Measurements from ENCODE around the gene AKNAD1. TPM values are rescaled to one million over a fixed set of nuclear protein-coding genes. Genes with fewer than 3 reads are reported as not detected.

The AKNAD1 gene
- total RNA-seq, 1 experiment from 2014 or later = 7.2 TPM

GRCh38 chr1:108832929-108833328 lies 24.0 kb downstream of the AKNAD1 start:
- DNase-seq (ENCODE audit: unreplicated experiment) = no peak
- H3K36me3 Mint-ChIP-seq (ENCODE audit: insufficient read depth, unreplicated experiment) = no peaks in the 10 kb centered on the region
- H3K27ac Mint-ChIP-seq (ENCODE audit: low read depth, unreplicated experiment) = peak overlapping the region; percentile 94
- no peak overlapping the region for H3K4me3 Mint-ChIP-seq (ENCODE audit: unreplicated experiment)
- CTCF ChIA-PET = interaction anchor here (1.7 kb wide), 1 partner anchor 13 kb away, joined by 7 read pairs; no protein-coding TSS in a partner anchor
- TF ChIP-seq CTCF (IDR thresholded peaks at IDR 0.05; ENCODE audit: unreplicated experiment) = no peak
- no TSS peak for BruUV-seq (replicated peaks)
- intact Hi-C loops (cut with micrococcal nuclease) = no loop called here
- H3K27me3 Mint-ChIP-seq (ENCODE audit: insufficient read depth, unreplicated experiment) = no peaks in the 10 kb centered on the region
- POLR2A ChIA-PET = interaction anchor here (2.2 to 8.7 kb wide), 3 partner anchors 14 to 64 kb away, joined by 10 to 276 read pairs (median 223); partner anchors contain the start of gene GPSM2
- H3K4me1 Mint-ChIP-seq (ENCODE audit: insufficient read depth, unreplicated experiment) = peaks cover 45% of the 10 kb centered on the region
- no peaks in the 10 kb centered on the region for H3K9me3 Mint-ChIP-seq (ENCODE audit: unreplicated experiment)

GRCh38 chr1:108831225-108831624 lies 25.7 kb downstream of the AKNAD1 start:
- POLR2A ChIA-PET = interaction anchor here (0.6 to 8.7 kb wide), 13 partner anchors 9 to 683 kb away, joined by 3 to 276 read pairs (median 10); partner anchors contain the start of genes GPSM2 and PRPF38B
- BruUV-seq (replicated peaks) = no TSS peak
- TF ChIP-seq CTCF (IDR thresholded peaks at IDR 0.05; ENCODE audit: unreplicated experiment) = no peak
- intact Hi-C loops (cut with micrococcal nuclease) = no loop called here
- H3K4me3 Mint-ChIP-seq (ENCODE audit: unreplicated experiment) = peak overlapping the region; percentile 77
- peaks cover 47% of the 10 kb centered on the region for H3K4me1 Mint-ChIP-seq (ENCODE audit: insufficient read depth, unreplicated experiment)
- no peaks in the 10 kb centered on the region for H3K9me3 Mint-ChIP-seq (ENCODE audit: unreplicated experiment)
- DNase-seq (ENCODE audit: unreplicated experiment) = peak; percentile 82
- CTCF ChIA-PET = interaction anchor here (0.6 to 11.1 kb wide), 11 partner anchors 8 to 648 kb away, joined by 3 to 255 read pairs (median 6); no protein-coding TSS in a partner anchor
- H3K27me3 Mint-ChIP-seq (ENCODE audit: insufficient read depth, unreplicated experiment) = no peaks in the 10 kb centered on the region
- H3K36me3 Mint-ChIP-seq (ENCODE audit: insufficient read depth, unreplicated experiment) = peaks cover 1% of the 10 kb centered on the region
- peak overlapping the region; percentile 94 for H3K27ac Mint-ChIP-seq (ENCODE audit: low read depth, unreplicated experiment)

GRCh38 chr1:108830119-108831008 lies 26.5 kb downstream of the AKNAD1 start:
- Mint-ChIP-seq H3K36me3 (ENCODE audit: insufficient read depth, unreplicated experiment) (peaks cover 5% of the 10 kb centered on the region), H3K4me1 (ENCODE audit: insufficient read depth, unreplicated experiment) (peaks cover 47% of the 10 kb centered on the region), H3K4me3 (ENCODE audit: unreplicated experiment) (peak overlapping the region; percentile 77), H3K27me3 (ENCODE audit: insufficient read depth, unreplicated experiment) (no peaks in the 10 kb centered on the region), H3K27ac (ENCODE audit: low read depth, unreplicated experiment) (peak overlapping the region; percentile 94), H3K9me3 (ENCODE audit: unreplicated experiment) (no peaks in the 10 kb centered on the region)
- ChIA-PET CTCF (interaction anchor here (0.6 to 11.1 kb wide), 16 partner anchors 9 to 647 kb away, joined by 3 to 255 read pairs (median 8); partner anchors contain the start of gene GPSM2), POLR2A (interaction anchor here (0.6 to 8.7 kb wide), 16 partner anchors 9 to 682 kb away, joined by 3 to 276 read pairs (median 10); partner anchors contain the start of genes CLCC1, GPSM2 and PRPF38B)
- intact Hi-C loops (cut with micrococcal nuclease) = no loop called here
- no peak for TF ChIP-seq CTCF (IDR thresholded peaks at IDR 0.05; ENCODE audit: unreplicated experiment)
- BruUV-seq (replicated peaks) = no TSS peak
- peak; percentile 93 for DNase-seq (ENCODE audit: unreplicated experiment)

- Mint-ChIP-seq H3K27ac (ENCODE audit: low read depth, unreplicated experiment) (peak overlapping the region; percentile 94), H3K27me3 (ENCODE audit: insufficient read depth, unreplicated experiment) (no peaks in the 10 kb centered on the region)
- DNase-seq (ENCODE audit: unreplicated experiment) = peak; percentile 57
Measured at GRCh38 chr1:108829498-108829916, 27.4 kb downstream of the AKNAD1 start.

More at GRCh38 chr1:108829498-108829916, 27.4 kb downstream of the AKNAD1 start:
- peak overlapping the region; percentile 77 for H3K4me3 Mint-ChIP-seq (ENCODE audit: unreplicated experiment)
- POLR2A ChIA-PET = interaction anchor here (1.0 to 8.7 kb wide), 19 partner anchors 8 to 385 kb away, joined by 3 to 276 read pairs (median 9); partner anchors contain the start of genes CLCC1, GPSM2 and PRPF38B
- peaks cover 47% of the 10 kb centered on the region for H3K4me1 Mint-ChIP-seq (ENCODE audit: insufficient read depth, unreplicated experiment)
- CTCF ChIA-PET = interaction anchor here (0.6 to 11.1 kb wide), 10 partner anchors 10 to 78 kb away, joined by 3 to 255 read pairs (median 26); partner anchors contain the start of gene GPSM2
- no peaks in the 10 kb centered on the region for H3K9me3 Mint-ChIP-seq (ENCODE audit: unreplicated experiment)
- intact Hi-C loops (cut with micrococcal nuclease) = loop anchor here (2.0 to 5.0 kb wide), 2 partner anchors 82 to 433 kb away; partner anchors contain the start of gene STXBP3
- peaks cover 11% of the 10 kb centered on the region for H3K36me3 Mint-ChIP-seq (ENCODE audit: insufficient read depth, unreplicated experiment)
- TSS peak; percentile 42 for BruUV-seq (replicated peaks)
- TF ChIP-seq CTCF (IDR thresholded peaks at IDR 0.05; ENCODE audit: unreplicated experiment) = no peak
